GM19463 (cell line): ENCODE results near the gene TAF13.
"Not testable (repeated sequence)": the region's sequence is repeated elsewhere in the genome, so short reads cannot be mapped to it uniquely, and the experiment has no call there.

ENCODE experiments used
- ATAC-seq: cut with Tn5 transposase; IDR thresholded peaks from one replicate; pipeline ENCODE4 v1.9.1; 2021; ENCODE audit warnings: mild to moderate bottlenecking, moderate library complexity; ENCODE audit not compliant: unreplicated experiment

Gene TAF13

DNA sequence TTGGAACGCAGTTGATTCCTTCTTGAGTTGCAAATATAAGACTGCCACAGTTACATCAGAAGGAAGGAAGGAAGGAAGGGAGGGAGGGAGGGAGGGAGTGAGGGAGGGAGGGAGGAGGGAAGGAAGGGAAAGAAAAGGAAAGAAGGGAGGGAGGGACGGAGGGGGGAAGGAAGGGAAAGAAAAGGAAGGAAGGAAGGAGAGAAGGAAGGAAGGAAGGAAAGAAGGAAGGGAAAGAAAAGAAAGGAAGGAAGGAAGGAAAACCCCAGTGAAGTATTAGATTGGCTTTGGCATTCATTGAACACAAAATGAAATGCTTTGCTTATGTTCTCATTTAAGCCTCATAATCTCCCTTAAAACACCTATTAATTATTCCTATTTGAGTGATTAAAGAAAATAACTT lies 27.5 kb downstream of the TAF13 start:
- no peak for ATAC-seq

DNA sequence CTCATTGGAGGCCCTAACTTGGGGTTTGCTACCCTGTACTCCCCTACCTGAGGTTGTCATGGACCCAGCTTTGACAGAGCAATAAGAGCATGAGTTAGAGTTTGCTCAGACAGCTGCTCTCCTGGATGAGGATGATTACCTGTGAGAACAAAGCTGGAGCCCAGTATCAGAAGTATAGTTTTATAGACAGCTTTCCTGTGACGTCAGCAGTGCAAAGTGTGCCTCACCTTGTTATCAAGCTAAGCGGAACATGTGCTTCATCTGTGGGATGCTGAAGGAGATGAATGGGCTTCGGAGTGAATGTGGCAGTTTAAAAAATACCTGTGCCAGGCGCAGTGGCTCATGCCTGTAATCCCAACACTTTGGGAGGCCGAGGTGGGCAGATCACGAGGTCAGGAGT lies 28.5 kb downstream of the TAF13 start:
- ATAC-seq: no peak

DNA sequence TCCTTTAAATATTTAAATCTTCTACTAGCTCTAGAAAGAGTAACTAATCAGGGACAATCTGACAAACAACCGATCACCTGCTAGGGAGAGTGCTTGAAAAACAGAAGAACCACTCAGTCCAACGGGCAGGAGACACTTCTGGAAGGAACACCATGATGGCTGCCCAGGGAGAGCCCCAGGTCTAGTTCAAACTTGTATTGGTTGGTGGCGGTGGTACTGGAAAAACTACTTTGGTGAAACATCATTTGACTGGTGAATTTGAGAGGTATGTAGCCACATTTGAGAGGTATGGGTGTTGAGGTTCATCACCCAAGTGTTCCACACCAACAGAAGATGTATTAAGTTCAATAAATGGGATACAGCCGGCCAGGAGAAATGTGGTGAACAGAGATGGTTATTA lies 29.1 kb downstream of the TAF13 start:
- ATAC-seq: no peak

DNA sequence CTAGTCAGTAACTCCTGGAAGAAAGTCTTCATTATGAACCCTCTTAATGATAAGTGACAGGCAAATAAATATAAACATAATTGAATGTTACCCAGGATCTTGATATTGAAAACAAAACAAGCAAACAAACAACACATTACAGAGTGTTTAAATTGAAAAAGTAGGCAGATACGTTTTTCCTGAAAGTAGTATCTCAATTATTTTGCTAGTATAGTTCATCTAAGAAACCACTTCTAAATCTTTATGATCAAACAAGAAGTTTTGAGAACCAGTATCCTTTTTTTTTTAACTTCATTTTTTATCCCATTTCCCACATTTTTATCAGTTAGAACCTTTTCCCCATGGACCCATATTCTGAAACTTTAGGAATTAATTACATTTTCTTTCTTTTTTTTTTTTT lies 30.2 kb downstream of the TAF13 start:
- ATAC-seq: no peak

DNA sequence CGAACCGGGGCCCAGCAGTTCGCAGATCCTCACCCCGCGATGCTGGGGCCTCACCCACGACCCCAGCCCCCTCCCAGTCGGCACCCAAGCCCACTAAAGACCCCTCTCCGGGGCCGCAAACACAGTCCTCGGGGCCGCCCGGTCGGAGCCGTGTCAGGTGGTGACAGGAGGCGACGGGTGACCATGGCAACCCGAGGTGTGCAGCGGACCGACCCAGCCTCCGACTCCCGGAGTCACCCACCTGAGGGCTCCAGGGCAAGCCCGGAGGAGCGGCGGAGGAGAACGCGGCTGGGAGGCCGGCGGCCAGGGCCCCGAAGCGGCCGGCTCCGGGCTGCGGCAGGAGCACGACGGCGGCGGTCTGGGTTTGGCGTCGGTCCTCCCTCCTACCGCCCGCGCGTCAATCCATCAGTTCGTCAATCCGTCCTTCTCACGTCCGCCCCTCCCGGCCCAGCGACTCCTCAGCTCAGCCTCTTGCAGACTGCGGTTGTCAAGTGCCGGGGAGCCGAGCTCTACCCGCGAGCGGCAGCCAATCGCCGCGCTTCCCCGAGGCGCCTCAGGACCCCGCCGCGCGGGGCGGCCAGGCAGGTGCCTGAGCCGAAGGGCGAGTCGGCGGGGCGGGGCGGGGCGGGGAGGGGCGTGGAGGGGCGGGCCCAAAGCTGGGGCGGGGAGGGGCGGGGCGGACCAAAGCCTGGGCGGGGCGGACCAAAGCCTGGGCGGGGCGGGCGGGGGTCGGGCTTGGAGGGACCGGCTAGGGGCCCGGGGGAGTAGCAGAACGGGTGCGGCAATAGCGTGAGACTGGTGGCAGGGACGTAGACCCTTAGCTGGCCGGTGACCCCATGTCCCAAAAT lies 34.0 kb downstream of the TAF13 start, which contains the start of gene WDR47:
Gene WDR47, minus strand, starts transcription at position 482 of the 848 bp plus-strand sequence. CDS start 18,590 bp downstream, outside the sequence.
- ATAC-seq: peak; percentile 96

DNA sequence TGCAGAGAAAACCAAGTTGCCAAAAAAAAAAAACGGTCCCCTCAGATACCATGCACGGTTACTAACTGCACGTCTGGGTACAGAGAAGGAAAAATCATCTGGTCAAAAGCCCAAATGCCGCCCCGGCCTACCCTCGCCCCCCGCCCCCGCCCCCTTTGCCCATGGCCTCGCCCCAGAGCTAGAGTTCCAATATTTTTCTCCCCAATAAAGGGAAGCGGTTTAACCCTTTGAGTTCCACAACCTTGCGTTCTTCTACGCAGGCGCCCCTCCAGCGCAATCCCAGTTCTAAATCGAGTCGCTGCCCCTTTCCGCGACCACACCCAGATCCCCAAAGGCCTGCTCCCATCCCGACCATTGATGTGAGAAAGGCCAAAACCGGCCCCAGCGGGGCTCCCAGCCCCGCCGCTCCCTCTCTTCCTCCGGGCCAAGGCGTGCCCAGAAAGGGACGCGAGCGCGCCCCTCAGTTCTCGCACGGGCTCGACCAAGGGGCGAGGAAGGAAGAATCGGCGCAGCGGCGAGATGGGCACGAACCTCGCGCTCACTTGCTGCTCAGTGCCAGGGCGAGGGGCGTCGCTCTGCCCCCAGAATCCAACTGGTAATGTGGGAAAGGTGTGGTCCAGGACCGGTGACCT lies 34.7 kb downstream of the TAF13 start:
- ATAC-seq: peak; percentile 17

DNA sequence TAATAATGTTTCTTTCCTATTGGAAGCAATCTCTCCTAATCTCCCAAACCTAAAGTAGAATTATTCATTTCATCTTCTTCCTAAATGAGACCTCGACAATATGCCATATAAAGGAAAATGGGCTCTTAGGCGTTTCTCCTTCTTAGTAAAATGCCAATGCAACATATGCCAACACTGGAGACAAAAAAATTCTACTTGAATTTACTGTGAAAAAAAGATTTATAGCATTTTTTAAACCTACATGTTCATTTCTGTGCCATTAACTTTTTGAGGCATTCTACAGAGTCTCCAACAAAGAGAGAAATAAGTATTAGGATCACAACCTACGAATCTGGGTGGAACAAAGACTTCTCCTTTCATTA lies 35.2 kb downstream of the TAF13 start:
- ATAC-seq: no peak

DNA sequence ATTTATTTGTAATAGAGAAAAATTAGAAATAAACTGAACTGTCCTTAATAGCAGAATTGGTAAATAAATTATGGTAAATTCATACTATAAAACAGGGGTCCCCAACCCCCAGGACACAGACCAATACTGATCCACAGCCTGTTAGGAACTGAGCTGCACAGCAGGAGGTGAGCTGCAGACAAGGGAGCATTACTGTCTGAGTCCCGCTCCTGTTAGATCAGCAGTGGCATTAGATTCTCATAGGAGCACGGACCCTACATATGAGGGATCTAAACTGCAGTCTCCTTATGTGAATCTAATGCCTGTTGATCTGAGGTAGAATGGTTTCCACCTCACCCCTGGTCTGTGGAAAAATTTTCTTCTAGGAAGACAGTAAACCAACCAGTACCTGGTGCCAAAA lies 41.4 kb downstream of the TAF13 start:
- no peak for ATAC-seq

DNA sequence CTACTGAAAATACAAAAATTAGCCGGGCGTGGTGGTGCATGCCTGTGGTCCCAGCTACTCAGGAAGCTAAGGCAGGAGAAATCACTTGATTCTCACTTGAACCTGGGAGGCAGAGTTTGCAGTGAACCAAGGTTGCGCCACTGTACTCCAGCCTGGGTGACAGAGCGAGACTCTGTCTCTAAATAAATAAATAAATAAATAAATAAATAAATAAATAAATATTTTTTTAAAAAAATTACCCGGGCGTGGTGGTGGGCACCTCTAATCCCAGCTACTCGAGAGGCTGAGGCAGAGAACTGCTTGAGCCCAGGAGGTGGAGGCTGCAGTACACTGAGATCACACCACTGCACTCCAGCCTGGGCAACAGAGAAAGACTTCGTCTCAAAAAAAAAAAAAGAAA lies 46.3 kb downstream of the TAF13 start:
- ATAC-seq: not testable (repeated sequence)

DNA sequence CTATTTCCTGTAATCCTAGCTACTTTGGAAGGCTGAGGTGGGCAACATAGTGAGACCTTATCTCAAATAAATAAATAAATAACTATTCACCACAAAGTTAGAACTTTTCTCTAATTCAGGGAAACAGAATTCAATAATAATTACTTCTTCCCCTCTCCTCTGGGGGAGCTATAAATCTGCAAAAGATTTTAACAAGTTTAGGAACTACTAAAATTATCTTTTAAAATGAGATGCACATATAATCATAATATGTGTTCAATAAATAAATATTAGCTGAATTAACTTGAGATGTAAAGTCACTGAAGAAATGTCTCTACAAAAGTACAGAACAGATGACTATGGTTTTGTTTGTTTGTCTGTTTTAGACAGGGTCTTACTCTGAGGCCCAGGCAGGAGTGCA lies 48.0 kb downstream of the TAF13 start:
- no peak for ATAC-seq

DNA sequence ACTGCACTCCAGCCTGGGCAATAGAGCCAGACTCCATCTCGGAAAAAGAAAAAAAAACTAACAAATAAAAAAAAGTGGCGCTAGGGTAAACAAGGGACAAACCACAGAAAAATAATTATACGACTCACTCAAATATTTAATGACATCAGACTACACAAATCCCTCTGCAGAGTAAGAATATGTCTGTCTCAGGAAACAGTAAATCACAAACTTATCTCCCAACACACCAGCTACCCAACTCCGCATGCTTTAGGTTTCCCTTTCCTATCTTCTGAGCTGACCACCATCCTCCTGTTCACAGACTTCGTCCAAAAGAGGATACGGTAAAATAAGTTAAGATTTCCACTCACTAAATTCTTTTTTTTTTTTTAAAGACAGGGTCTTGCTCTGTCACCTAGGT lies 50.1 kb downstream of the TAF13 start:
- ATAC-seq: no peak

DNA sequence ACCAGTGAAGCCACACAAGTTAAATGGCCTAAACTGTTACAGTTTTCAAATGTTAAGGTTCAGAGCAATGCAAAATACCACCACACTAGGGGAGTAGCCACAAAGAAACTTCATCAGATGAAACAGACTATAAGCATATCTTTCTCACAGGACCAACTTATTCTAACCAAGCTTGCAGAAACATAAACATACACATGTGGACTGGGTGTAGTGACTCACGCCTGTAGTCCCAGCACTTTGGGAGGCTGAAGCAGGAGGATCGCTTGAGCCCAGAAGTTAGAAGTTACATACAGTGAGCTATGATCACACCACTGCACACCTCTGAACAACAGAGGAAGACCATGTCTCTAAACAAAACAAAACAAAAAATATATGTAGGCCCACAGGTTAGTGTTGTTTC lies 51.2 kb downstream of the TAF13 start:
- ATAC-seq: no peak

DNA sequence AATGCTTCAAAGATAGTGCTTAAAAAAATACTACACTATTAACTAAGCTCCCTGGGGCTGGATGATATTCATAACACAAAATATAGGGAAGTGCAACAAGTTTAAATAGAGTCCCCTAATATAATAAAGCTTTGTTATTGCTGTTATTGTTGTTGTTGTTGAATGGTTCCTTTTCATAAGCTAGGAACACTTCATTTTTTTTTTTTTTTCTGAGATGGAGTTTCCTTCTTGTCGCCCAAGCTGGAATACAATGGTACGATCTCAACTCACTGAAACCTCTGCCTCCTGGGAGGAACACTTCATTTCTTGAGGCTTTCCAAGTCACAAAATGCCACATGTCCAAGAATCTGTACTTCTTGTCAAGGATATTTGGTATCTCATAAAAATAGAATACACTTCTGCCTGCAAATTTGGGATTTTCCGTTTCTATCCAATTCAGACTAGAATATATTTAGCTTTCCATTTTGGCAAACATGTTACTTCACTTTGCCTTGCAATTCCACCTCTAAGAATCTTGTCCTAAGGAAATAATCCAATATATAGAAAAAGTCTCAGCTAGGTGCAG lies 55.0 kb downstream of the TAF13 start:
- no peak for ATAC-seq

DNA sequence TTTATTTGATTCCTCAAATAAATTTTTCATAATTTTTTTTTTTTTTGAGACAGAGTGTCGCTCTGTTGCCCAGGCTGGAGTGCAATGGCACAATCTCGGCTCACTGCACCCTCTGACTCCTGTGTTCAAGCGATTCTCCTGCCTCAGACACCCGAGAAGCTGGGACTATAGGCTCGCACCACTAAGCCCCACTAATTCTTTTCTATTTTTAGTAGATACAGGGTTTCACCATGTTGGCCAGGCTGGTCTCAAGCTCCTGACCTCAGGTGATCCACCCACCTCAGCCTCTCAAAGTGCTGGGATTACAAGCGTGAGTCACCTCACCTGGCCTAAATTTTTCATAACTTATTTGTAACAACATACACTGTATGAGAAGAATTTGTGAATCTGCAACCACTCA lies 58.1 kb downstream of the TAF13 start:
- not testable (repeated sequence) for ATAC-seq

DNA sequence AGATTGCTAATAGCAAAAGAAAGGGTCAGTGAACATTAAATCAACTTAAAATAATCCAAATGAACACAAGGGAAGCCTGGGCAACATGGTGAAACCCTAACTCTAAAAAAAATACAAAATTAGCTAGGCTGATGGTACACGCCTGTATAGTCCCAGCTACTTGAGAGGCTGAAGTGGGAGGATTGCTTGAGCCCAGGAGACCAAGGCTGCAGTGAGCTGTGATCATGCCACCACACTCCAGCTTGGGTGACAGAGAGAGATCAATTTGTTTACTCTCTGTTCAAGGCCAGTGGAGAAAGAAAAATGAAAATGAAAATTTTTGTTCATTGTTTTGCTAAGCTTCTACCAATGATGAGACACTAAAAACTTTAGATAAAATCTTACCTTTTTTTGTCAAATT lies 58.7 kb downstream of the TAF13 start:
- ATAC-seq: no peak
